ENCODE measurements around the gene SSMEM1. TPM values are rescaled to one million over a fixed set of nuclear protein-coding genes. Genes with fewer than 3 reads are reported as not detected.

Gene SSMEM1
- total and polyA plus RNA-seq, 9 of the 15 experiments (the other 6 are each of a cell fraction or from before 2014, with no cell fraction given): 0.10 to 0.28 (median 0.18) TPM; not detected in 4

DNA sequence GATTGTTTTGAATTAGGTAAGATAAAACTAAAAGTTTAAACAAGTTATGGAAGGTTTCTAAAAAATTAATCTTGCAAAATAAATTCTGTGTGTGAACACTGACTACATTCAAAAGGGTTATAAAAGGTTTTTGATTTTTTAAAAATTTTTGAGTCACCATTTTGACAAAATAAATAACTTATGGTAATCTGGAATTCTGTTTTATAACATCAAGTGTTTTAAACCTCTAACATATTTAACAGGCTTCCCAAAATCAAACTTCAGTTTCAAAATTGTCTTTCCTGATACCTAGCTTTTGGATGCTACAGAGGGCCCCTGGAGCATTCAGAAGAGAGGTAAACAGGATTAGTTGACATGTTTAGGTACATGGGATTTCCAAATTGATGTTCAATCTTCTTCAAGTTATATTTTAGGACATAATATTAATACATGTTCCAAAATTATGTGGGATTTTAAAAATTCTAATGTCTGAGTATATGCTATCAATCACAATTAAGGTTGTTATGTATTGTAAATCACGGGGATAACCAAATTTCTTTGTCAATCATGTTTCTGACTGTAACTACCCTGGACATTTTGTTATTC lies 50.9 kb downstream of the SSMEM1 start (continued):
- TF ChIP-seq SRF (CRISPR knock-in tag; IDR thresholded peaks at IDR 0.05): no peak
- TF ChIP-seq TEAD2 (tag; IDR thresholded peaks at IDR 0.05): no peak
- no peak for TF ChIP-seq CBFA2T3 (IDR thresholded peaks at IDR 0.05)
- TF ChIP-seq, protein P1, sequence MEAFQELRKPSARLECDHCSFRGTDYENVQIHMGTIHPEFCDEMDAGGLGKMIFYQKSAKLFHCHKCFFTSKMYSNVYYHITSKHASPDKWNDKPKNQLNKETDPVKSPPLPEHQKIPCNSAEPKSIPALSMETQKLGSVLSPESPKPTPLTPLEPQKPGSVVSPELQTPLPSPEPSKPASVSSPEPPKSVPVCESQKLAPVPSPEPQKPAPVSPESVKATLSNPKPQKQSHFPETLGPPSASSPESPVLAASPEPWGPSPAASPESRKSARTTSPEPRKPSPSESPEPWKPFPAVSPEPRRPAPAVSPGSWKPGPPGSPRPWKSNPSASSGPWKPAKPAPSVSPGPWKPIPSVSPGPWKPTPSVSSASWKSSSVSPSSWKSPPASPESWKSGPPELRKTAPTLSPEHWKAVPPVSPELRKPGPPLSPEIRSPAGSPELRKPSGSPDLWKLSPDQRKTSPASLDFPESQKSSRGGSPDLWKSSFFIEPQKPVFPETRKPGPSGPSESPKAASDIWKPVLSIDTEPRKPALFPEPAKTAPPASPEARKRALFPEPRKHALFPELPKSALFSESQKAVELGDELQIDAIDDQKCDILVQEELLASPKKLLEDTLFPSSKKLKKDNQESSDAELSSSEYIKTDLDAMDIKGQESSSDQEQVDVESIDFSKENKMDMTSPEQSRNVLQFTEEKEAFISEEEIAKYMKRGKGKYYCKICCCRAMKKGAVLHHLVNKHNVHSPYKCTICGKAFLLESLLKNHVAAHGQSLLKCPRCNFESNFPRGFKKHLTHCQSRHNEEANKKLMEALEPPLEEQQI (IDR thresholded peaks at IDR 0.05): 0 out of 2 replicates have a peak, but pooled peaks have one; percentile 28
- TF ChIP-seq ZEB2 (IDR thresholded peaks at IDR 0.05): peak; percentile 60; the same call in 1 of the 2 replicates
- no peak for TF ChIP-seq ARID3B (CRISPR knock-in tag; IDR thresholded peaks at IDR 0.05; ENCODE audit: borderline replicate concordance)
- TF ChIP-seq, protein P2, sequence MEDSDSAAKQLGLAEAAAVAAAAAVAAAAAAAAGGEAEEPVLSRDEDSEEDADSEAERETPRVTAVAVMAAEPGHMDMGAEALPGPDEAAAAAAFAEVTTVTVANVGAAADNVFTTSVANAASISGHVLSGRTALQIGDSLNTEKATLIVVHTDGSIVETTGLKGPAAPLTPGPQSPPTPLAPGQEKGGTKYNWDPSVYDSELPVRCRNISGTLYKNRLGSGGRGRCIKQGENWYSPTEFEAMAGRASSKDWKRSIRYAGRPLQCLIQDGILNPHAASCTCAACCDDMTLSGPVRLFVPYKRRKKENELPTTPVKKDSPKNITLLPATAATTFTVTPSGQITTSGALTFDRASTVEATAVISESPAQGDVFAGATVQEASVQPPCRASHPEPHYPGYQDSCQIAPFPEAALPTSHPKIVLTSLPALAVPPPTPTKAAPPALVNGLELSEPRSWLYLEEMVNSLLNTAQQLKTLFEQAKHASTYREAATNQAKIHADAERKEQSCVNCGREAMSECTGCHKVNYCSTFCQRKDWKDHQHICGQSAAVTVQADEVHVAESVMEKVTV (CRISPR knock-in tag; IDR thresholded peaks at IDR 0.05): no peak
- no peak for TF ChIP-seq ATF2 (CRISPR knock-in tag; IDR thresholded peaks at IDR 0.05)
- no peak for TF ChIP-seq POU5F1 (IDR thresholded peaks at IDR 0.05; ENCODE audit: borderline replicate concordance, low read depth, low read length, partially characterized antibody)
- no peak for TF ChIP-seq ZNF384 (IDR thresholded peaks at IDR 0.05; ENCODE audit: low read depth, low read length)
- TF ChIP-seq ELF1 (tag; IDR thresholded peaks at IDR 0.05): no peak
- TF ChIP-seq RBM25 (IDR thresholded peaks at IDR 0.05; ENCODE audit: low read depth, low read length, severe bottlenecking): peak; percentile 89
- TF ChIP-seq ZNF124 (CRISPR knock-in tag; IDR thresholded peaks at IDR 0.05): no peak
- TF ChIP-seq PATZ1 (CRISPR knock-in tag; IDR thresholded peaks at IDR 0.05; ENCODE audit: borderline replicate concordance): no peak
- TF ChIP-seq SETDB1 (IDR thresholded peaks at IDR 0.05; ENCODE audit: low read length): no peak
- no peak for TF ChIP-seq MAFF (IDR thresholded peaks at IDR 0.05; ENCODE audit: low read length)
